A549 (cell line): Measurements from ENCODE around the gene NUMB. TPM values are rescaled to one million over a fixed set of nuclear protein-coding genes. Genes with fewer than 3 reads are reported as not detected.

Source experiments
- ATAC-seq, 2 experiments: fragments of 200-7000 bp in 1 of 2; fragments of >200 bp in 1 of 2; cut with Nextera tagmentation in 1 of 2; cut with Tn5 transposase in 1 of 2; 3 replicates each; pipeline versions ENCODE4 v1.8.0 to v1.9.1; 2018 to 2020; ENCODE audit warnings: mild to moderate bottlenecking in 1 of 2, moderate library complexity in 1 of 2
- CTCF ChIA-PET: fragments of 300-600 bp; sonication (Branson Sonifier 250); formaldehyde crosslinking; extraction: SDS; loops from one replicate; lab custom pipeline; 2021; ENCODE audit warnings: antibody characterized with exemption, inconsistent platforms; lab: Yijun Ruan, JAX
- POLR2A ChIA-PET: fragments of 350-600 bp; formaldehyde crosslinking; extraction: SDS; loops from one replicate; lab custom pipeline; 2021; ENCODE audit warnings: antibody characterized with exemption, inconsistent platforms; lab: Yijun Ruan, JAX
- DNase-seq, 2 experiments: peaks; one replicate each; pipeline versions ENCODE4 v3.0.0 to v3.0.0-alpha.2; 2011 to 2016; ENCODE audit warnings: low read depth in 1 of 2, low spot score in 1 of 2
- FAIRE-seq: peaks from 2 replicates; lab custom pipeline; 2011; peaks lifted over from hg19 to GRCh38; lab: Jason Lieb, UNC
- H3K27ac ChIP-seq, 2 experiments: fragments of >200 bp; sonication (Bioruptor Twin); formaldehyde crosslinking; 3 replicates each; pipeline ENCODE4 v1.5.1; 2016 to 2017
- H3K4me1 ChIP-seq: fragments of >200 bp; sonication (Bioruptor Twin); formaldehyde crosslinking; 3 replicates; pipeline ENCODE4 v1.6.1; 2016
- H3K4me2 ChIP-seq: fragments of >200 bp; sonication (Bioruptor Twin); formaldehyde crosslinking; 3 replicates; pipeline ENCODE4 v1.6.1; 2016
- H3K4me3 ChIP-seq: fragments of >200 bp; sonication (Bioruptor Twin); formaldehyde crosslinking; 3 replicates; pipeline ENCODE4 v1.5.1; 2016
- H3K9me3 ChIP-seq: fragments of >200 bp; sonication (Bioruptor Twin); formaldehyde crosslinking; 3 replicates; pipeline ENCODE4 v1.6.1; 2016
- CBX2 ChIP-seq: fragments of 200-600 bp; sonication (generic); IDR thresholded peaks from 2 replicates; pipeline ENCODE4 v1.6.1; 2016; ENCODE audit warnings: low read depth, mild to moderate bottlenecking, borderline replicate concordance
- CHD4 ChIP-seq: fragments of 200-600 bp; sonication (generic); IDR thresholded peaks from 2 replicates; pipeline ENCODE4 v1.6.1; 2016; ENCODE audit warnings: antibody characterized with exemption, mild to moderate bottlenecking, borderline replicate concordance
- ESRRA ChIP-seq: fragments of 150-350 bp; IDR thresholded peaks from 2 replicates; pipeline ENCODE4 v1.6.1; 2014; ENCODE audit warnings: mild to moderate bottlenecking, low read length, borderline replicate concordance
- FOSB ChIP-seq: fragments of 250-450 bp; sonication (Bioruptor Pico); IDR thresholded peaks from 2 replicates; pipeline ENCODE4 v1.5.0; 2020; ENCODE audit warnings: mild to moderate bottlenecking, moderate library complexity
- HOXA7 ChIP-seq: fragments of 250-450 bp; sonication (Bioruptor Pico); IDR thresholded peaks from 2 replicates; pipeline ENCODE4 v1.5.0; 2020; ENCODE audit warnings: mild to moderate bottlenecking, moderate library complexity
- HOXB13 ChIP-seq: fragments of 250-450 bp; sonication (Bioruptor Pico); IDR thresholded peaks from 2 replicates; pipeline ENCODE4 v1.5.0; 2020; ENCODE audit warnings: low read depth, mild to moderate bottlenecking, moderate library complexity
- JUN ChIP-seq, 2 experiments: fragments of >200 bp; sonication (Bioruptor Twin); formaldehyde crosslinking; IDR thresholded peaks; 2 replicates in 1 of 2; 3 replicates in 1 of 2; pipeline ENCODE4 v1.6.1; 2016 to 2017
- JUNB ChIP-seq: fragments of >200 bp; sonication (Bioruptor Twin); formaldehyde crosslinking; IDR thresholded peaks from 2 replicates; pipeline ENCODE4 v1.6.1; 2016
- KDM1A ChIP-seq: fragments of 200-600 bp; sonication (generic); IDR thresholded peaks from 2 replicates; pipeline ENCODE4 v1.6.1; 2016; ENCODE audit warnings: low read depth, mild to moderate bottlenecking
- KDM5A ChIP-seq: fragments of 200-600 bp; sonication (generic); IDR thresholded peaks from 2 replicates; pipeline ENCODE4 v1.6.1; 2016; ENCODE audit warnings: antibody characterized with exemption, mild to moderate bottlenecking
- NFE2L2 ChIP-seq: fragments of 150-350 bp; conservative IDR thresholded peaks from 2 replicates; pipeline ENCODE4 v1.6.1; 2014; ENCODE audit warnings: low read length
- NR3C1 ChIP-seq: fragments of >200 bp; sonication (Bioruptor Twin); formaldehyde crosslinking; IDR thresholded peaks from 3 replicates; pipeline ENCODE4 v1.6.1; 2017
- POLR2A ChIP-seq: IDR thresholded peaks from 2 replicates; pipeline ENCODE4 v1.6.1; 2012; ENCODE audit warnings: mild to moderate bottlenecking, low read length
- RCOR1 ChIP-seq: fragments of 150-350 bp; IDR thresholded peaks from 2 replicates; pipeline ENCODE4 v1.6.1; 2014; ENCODE audit warnings: antibody characterized with exemption, low read length, low read depth
- RFX5 ChIP-seq: fragments of 450-650 bp; IDR thresholded peaks from 2 replicates; pipeline ENCODE4 v1.7.1; 2014; ENCODE audit warnings: antibody characterized with exemption, mild to moderate bottlenecking, moderate library complexity
- ZC3H11A ChIP-seq: fragments of 450-650 bp; IDR thresholded peaks from 2 replicates; pipeline ENCODE4 v1.6.1; 2014; ENCODE audit warnings: antibody characterized with exemption, mild to moderate bottlenecking
- ZFP36 ChIP-seq: fragments of 450-650 bp; IDR thresholded peaks from 2 replicates; pipeline ENCODE4 v1.6.1; 2014; ENCODE audit warnings: borderline replicate concordance; ENCODE audit not compliant: partially characterized antibody
- ZNF302 ChIP-seq: fragments of 250-450 bp; sonication (Bioruptor Pico); IDR thresholded peaks from 2 replicates; pipeline ENCODE4 v1.9.0; 2021; ENCODE audit warnings: inconsistent platforms, mild to moderate bottlenecking, moderate library complexity
- ZSCAN20 ChIP-seq: fragments of 250-450 bp; sonication (Bioruptor Pico); IDR thresholded peaks from 2 replicates; pipeline ENCODE4 v1.8.0; 2022; ENCODE audit warnings: mild to moderate bottlenecking, moderate library complexity
- WGBS: methylation state at CpG from one replicate; pipeline ENCODE4 v1.1.6; 2017; ENCODE audit errors: missing lambda C conversion rate; 5-methylcytosine and 5-hydroxymethylcytosine counted together
- polyA plus RNA-seq, 4 experiments: library from polyadenylated mRNA; depleted of rRNA in 3 of 4; stranded (reverse); fragments of >200 nt; fragmentation: RNase III in 1 of 4; extraction: RNeasy Plus Mini Kit Qiagen cat#74134 plus additional on column Dnase treatment in 1 of 4; gene quantifications; 2 replicates in 3 of 4; 3 replicates in 1 of 4; pipeline ENCODE4 v1.2.3, GENCODE V29; 2011 to 2017
- TF ChIP-seq, protein P1 (sequence below): fragments of 250-450 bp; sonication (Bioruptor Pico); IDR thresholded peaks from 2 replicates; pipeline ENCODE4 v1.5.0; 2021; ENCODE audit warnings: mild to moderate bottlenecking, moderate library complexity, borderline replicate concordance
- TF ChIP-seq, protein P2 (sequence below): fragments of >200 bp; sonication (Bioruptor Twin); formaldehyde crosslinking; IDR thresholded peaks from 3 replicates; pipeline ENCODE4 v1.6.1; 2016
- TF ChIP-seq, protein P3 (sequence below): IDR thresholded peaks from 2 replicates; pipeline ENCODE4 v1.6.1; 2012
- TF ChIP-seq, protein P4 (sequence below): fragments of >200 bp; sonication (Bioruptor Twin); formaldehyde crosslinking; IDR thresholded peaks from 2 replicates; pipeline ENCODE4 v1.6.1; 2016
- TF ChIP-seq, protein P5 (sequence below): fragments of >200 bp; sonication (Bioruptor Twin); formaldehyde crosslinking; IDR thresholded peaks from 3 replicates; pipeline ENCODE4 v1.5.1; 2016
- TF ChIP-seq, protein P6 (sequence below): fragments of 450-650 bp; IDR thresholded peaks from 2 replicates; pipeline ENCODE4 v1.6.1; 2014; ENCODE audit warnings: antibody characterized with exemption

The NUMB gene
- polyA plus RNA-seq, 2 of the 4 experiments (the other 2 are of a cell fraction): 40.8 to 151 TPM

DNA sequence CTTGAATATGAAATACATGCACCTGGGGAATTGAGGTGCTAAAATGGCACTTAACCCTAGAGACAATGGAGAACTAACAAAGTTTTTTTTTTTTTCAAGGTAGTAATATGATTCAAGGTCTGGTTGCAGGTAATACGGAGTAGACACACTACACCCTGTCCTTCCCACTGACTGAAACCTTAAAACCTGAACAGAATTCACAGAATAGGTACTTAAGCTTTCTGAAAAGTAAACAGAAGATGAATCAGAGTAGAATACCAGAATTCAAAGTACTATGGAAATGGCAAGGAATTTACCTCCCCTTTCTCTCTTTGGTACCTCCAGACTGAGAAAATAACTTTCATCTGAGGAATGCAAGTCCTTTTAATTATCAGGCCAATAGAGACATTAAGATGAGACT, 133.8 kb downstream of the NUMB start:
- CTCF ChIA-PET: interaction anchor here (0.6 to 2.8 kb wide), 2 partner anchors 22 to 29 kb away, joined by 3 to 9 read pairs; no protein-coding TSS in a partner anchor
- DNase-seq: no peak

DNA sequence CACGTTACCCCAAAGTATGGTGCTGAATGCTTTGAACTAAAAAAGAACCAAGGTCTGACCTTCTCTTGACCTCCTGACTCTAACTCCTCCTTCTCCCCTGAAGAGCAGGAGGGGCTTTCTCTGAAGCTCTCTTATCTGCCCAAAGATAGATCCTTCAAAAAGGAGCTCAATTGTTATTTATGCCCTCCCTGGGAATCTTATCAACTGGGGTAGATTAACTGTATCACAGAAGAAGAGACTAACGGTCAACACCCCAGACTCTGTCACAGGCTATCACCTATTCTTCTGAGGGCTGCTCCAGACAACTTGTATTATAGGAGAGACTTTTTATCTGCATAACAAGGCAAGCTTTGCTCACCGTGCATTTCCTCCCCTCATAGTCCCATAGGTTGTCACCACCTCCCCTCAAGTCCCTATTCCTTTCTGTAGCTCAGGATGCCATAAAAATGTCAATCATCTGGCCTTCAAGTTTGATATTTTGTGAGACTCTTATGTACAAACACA, 134.4 kb downstream of the NUMB start:
- ChIA-PET CTCF (interaction anchor here (0.6 to 2.8 kb wide), 3 partner anchors 22 to 149 kb away, joined by 3 to 9 read pairs (median 4); no protein-coding TSS in a partner anchor), POLR2A (no interaction called here)
- DNase-seq (no peak), FAIRE-seq (no peak), ATAC-seq (peak in 1 of 2 experiments; percentile 38; a peak in 3 of 6 replicates)
- Histone ChIP-seq H3K9me3 (no peaks in the 10 kb centered on the region), H3K27ac (no peak overlapping the region), H3K4me2 (peak overlapping the region; percentile 40; the same call in 2 of the 3 replicates), H3K4me1 (peaks cover 29% of the 10 kb centered on the region), H3K4me3 (no peak overlapping the region)
- no peak for TF ChIP-seq CBX2
- no peak for TF ChIP-seq RFX5
- TF ChIP-seq JUN (IDR thresholded peaks at IDR 0.05): no peak
- TF ChIP-seq, protein P1, sequence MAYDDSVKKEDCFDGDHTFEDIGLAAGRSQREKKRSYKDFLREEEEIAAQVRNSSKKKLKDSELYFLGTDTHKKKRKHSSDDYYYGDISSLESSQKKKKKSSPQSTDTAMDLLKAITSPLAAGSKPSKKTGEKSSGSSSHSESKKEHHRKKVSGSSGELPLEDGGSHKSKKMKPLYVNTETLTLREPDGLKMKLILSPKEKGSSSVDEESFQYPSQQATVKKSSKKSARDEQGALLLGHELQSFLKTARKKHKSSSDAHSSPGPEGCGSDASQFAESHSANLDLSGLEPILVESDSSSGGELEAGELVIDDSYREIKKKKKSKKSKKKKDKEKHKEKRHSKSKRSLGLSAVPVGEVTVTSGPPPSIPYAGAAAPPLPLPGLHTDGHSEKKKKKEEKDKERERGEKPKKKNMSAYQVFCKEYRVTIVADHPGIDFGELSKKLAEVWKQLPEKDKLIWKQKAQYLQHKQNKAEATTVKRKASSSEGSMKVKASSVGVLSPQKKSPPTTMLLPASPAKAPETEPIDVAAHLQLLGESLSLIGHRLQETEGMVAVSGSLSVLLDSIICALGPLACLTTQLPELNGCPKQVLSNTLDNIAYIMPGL (CRISPR knock-in tag): no peak
- TF ChIP-seq, protein P2, sequence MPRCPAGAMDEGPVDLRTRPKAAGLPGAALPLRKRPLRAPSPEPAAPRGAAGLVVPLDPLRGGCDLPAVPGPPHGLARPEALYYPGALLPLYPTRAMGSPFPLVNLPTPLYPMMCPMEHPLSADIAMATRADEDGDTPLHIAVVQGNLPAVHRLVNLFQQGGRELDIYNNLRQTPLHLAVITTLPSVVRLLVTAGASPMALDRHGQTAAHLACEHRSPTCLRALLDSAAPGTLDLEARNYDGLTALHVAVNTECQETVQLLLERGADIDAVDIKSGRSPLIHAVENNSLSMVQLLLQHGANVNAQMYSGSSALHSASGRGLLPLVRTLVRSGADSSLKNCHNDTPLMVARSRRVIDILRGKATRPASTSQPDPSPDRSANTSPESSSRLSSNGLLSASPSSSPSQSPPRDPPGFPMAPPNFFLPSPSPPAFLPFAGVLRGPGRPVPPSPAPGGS: no peak
- TF ChIP-seq POLR2A: no peak
- TF ChIP-seq NFE2L2: no peak
- TF ChIP-seq, protein P3, sequence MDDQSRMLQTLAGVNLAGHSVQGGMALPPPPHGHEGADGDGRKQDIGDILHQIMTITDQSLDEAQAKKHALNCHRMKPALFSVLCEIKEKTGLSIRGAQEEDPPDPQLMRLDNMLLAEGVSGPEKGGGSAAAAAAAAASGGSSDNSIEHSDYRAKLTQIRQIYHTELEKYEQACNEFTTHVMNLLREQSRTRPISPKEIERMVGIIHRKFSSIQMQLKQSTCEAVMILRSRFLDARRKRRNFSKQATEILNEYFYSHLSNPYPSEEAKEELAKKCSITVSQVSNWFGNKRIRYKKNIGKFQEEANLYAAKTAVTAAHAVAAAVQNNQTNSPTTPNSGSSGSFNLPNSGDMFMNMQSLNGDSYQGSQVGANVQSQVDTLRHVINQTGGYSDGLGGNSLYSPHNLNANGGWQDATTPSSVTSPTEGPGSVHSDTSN: no peak
- TF ChIP-seq KDM5A: no peak
- 78% methylated on average over 3 of the region's 3 CpGs for WGBS

More for the DNA sequence above, 133.8 kb downstream of the NUMB start:
- WGBS: 44% methylated on average over 1 of the region's 1 CpG
- TF ChIP-seq ESRRA (no peak), ZFP36 (no peak), CHD4 (no peak), ZC3H11A (no peak), HOXB13 (CRISPR knock-in tag) (no peak)
- TF ChIP-seq, protein P4, sequence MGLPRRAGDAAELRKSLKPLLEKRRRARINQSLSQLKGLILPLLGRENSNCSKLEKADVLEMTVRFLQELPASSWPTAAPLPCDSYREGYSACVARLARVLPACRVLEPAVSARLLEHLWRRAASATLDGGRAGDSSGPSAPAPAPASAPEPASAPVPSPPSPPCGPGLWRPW: no peak
- TF ChIP-seq, all 56 proteins: peak for 0
- Histone ChIP-seq H3K4me1 (peaks cover 29% of the 10 kb centered on the region), H3K4me3 (no peak overlapping the region), H3K9me3 (no peaks in the 10 kb centered on the region), H3K27ac (no peak overlapping the region), H3K4me2 (peak overlapping the region; percentile 40)
- ATAC-seq (peak in 1 of 2 experiments; percentile 45; a peak in 1 of 6 replicates), FAIRE-seq (peak; percentile 7)
- POLR2A ChIA-PET: no interaction called here

DNA sequence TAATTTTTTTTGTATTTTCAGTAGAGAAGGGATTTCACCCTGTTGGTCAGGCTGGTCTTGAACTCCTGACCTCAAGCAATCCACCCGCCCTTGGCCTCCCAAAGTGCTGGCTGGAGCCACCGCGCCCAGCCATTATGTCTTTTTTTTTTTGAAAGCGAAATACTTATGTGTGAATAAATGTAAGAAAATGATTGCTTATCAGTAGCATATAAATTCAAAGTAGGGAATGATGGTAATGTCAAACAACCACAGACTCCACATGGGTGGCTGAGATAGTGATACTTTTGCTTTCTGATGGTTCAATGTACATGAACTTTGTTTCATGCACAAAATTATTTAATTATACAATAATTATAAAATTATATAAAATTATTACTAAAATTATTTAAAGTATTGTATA, 145.2 kb downstream of the NUMB start:
- ATAC-seq (no peak), FAIRE-seq (no peak), DNase-seq (no peak)
- Histone ChIP-seq H3K4me3 (no peak overlapping the region), H3K9me3 (no peaks in the 10 kb centered on the region), H3K27ac (no peak overlapping the region), H3K4me1 (peaks cover 13% of the 10 kb centered on the region; the same call in 2 of the 3 replicates), H3K4me2 (no peak overlapping the region)
- POLR2A ChIA-PET: no interaction called here
- 95% methylated on average over 4 of the region's 4 CpGs for WGBS
- CTCF ChIA-PET: interaction anchor here (2.9 kb wide), 1 partner anchor 159 kb away, joined by 10 read pairs; no protein-coding TSS in a partner anchor
- no peak for TF ChIP-seq ZSCAN20 (CRISPR knock-in tag)
- no peak for TF ChIP-seq ZFP36
- TF ChIP-seq, protein P1 (CRISPR knock-in tag): no peak
- no peak for TF ChIP-seq HOXA7 (CRISPR knock-in tag)
- TF ChIP-seq NR3C1: no peak
- TF ChIP-seq, protein P5, sequence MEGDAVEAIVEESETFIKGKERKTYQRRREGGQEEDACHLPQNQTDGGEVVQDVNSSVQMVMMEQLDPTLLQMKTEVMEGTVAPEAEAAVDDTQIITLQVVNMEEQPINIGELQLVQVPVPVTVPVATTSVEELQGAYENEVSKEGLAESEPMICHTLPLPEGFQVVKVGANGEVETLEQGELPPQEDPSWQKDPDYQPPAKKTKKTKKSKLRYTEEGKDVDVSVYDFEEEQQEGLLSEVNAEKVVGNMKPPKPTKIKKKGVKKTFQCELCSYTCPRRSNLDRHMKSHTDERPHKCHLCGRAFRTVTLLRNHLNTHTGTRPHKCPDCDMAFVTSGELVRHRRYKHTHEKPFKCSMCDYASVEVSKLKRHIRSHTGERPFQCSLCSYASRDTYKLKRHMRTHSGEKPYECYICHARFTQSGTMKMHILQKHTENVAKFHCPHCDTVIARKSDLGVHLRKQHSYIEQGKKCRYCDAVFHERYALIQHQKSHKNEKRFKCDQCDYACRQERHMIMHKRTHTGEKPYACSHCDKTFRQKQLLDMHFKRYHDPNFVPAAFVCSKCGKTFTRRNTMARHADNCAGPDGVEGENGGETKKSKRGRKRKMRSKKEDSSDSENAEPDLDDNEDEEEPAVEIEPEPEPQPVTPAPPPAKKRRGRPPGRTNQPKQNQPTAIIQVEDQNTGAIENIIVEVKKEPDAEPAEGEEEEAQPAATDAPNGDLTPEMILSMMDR: no peak
- no peak for TF ChIP-seq JUNB
- TF ChIP-seq FOSB (CRISPR knock-in tag): no peak
- TF ChIP-seq ZNF302 (CRISPR knock-in tag): no peak
- TF ChIP-seq KDM1A: no peak
- TF ChIP-seq, protein P6, sequence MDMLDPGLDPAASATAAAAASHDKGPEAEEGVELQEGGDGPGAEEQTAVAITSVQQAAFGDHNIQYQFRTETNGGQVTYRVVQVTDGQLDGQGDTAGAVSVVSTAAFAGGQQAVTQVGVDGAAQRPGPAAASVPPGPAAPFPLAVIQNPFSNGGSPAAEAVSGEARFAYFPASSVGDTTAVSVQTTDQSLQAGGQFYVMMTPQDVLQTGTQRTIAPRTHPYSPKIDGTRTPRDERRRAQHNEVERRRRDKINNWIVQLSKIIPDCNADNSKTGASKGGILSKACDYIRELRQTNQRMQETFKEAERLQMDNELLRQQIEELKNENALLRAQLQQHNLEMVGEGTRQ: no peak
- TF ChIP-seq RCOR1: no peak
